ENCODE results near the gene ABHD16A.

Gene ABHD16A

DNA sequence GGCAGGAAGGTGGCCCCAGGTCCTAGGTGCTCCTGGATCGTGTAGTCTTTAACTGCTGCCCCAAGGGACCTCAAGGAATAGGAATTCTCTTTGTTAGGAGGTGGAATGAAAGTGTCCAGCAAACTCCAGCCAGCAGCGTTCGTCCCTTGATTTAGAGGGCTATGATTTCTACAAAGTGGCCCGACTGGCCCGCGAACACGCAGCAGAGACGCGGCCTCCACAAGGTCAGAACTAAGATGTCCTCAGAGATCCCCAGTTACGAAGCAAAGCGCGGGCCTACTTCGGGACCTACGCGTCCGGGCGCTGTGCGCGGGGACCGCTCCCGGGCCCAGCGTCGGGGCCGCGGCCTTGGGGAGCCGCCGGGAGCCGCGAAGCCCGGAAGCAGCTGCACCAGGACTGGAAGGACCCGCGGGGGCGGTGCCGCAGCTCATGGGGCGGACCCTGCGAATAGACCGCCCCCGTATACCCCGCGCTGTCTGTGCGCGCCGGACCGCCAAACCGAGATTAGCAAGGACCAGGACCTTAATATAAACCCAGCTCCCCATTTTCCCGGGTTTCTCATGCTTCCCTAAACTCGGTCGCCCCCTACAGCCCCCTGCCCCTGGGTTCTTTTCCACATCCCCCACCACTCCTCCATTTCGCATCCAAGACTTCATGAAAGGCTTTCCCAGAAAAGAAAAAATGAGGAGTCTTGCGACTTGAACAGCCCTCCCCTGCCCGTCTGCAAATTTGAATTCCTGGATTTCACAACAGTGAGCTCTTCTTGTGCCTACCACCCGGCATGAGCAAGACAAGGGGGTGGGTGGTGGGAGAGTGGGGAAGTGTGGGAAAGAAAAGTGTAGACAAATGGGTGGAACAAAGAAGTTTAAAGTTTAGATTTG is 42.5 kb downstream of the ABHD16A start, which contains the start of gene C6orf47:
Gene C6orf47 (minus strand): TSS at position 398 of the 881 bp plus-strand sequence. CDS start 831 bp downstream, outside the sequence.
- peak; percentile 71 for DNase-seq

DNA sequence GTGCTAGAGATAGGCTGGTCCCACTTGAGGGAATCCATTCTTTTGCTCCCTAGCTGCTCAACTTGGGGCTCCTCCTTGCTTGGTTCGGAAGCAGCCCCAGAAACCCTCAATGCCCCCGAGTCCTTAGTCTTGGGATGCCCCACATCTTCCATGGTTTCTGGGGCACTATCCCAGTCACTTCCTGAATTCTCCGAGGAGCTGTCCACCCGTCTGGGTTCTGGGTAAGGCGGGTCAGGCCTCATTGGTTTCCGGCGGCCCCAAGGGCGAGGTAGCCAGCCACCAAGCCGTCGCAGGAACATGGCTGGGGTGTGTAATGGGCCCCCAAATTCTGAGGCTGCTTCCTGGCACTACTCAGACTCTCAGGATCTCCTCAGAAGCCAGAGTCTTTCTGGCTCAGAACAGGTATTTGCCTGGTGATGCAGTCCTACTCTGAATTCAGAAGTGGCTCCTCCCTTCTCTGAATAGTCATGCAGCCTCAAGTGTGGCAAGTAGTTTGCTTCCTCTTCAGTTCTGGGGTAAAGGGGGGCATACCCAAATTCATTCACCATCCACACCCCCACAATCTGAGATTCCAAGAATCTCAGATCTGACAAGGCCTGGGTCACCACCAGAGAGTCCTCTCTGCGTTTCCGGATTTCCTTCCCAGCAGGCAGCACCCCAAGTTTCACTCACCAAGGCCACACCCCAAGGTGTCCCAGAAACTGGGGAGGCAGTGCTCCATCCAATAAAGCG is 43.3 kb downstream of the ABHD16A start:
- DNase-seq: peak in 1 of 2 donors; percentile 18

DNA sequence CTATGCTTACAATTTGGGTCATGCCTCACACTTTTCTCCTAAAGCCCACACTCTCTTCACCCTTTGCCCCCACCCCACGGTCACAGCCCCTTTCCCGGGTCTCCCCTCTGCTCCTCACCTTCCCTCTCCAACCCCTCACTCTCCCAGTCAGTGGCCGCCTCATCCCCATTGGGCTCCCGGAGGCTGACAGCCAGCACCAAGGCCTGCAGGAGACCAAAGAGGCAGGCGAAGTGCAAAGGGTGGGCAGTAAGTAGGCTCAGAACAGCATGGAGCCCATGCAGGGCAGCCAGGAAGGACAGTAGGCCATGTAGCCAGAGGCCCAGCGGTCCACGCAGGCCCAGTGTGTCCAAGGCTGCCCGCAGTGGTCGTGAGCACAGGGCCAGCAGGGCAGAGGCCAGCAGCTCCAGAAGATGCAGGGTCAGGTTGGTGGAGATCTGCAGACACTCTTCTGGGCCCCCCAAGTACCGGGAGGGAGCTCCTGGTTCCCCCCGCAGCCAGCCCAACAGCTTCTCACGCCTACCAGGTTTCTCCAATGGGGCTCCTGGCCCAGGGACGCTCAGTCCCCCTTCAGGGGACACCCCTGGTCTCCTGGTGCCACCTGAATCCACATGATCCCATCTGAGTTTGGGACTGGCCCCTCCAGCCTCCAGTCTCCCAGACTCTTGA is 44.0 kb downstream of the ABHD16A start:
- no peak for DNase-seq

DNA sequence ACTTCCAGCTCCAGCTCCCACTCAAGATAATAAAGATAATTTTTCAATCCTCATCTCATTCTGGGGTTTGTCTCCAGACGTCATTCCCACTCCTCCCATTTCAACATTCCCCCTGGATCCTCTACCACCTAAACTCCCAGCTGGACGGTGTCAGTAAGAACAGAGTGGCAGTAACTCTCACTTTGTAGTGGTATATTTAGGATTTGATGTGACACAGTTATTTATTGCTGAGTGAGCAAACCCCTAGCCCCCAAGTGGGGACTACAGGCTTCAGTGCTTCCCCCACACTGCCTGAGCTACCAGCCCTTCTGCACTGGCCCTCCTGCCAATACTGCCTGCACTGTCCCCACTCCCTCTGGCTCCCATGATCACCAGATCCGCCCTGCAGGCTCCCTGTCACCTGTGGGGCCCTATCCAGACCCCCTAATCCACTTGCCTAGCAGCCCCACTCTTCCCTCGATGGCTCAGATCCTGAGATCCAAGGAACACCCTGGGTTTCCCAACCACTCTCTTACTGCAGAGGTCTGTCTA is 44.9 kb downstream of the ABHD16A start:
- no peak for DNase-seq

DNA sequence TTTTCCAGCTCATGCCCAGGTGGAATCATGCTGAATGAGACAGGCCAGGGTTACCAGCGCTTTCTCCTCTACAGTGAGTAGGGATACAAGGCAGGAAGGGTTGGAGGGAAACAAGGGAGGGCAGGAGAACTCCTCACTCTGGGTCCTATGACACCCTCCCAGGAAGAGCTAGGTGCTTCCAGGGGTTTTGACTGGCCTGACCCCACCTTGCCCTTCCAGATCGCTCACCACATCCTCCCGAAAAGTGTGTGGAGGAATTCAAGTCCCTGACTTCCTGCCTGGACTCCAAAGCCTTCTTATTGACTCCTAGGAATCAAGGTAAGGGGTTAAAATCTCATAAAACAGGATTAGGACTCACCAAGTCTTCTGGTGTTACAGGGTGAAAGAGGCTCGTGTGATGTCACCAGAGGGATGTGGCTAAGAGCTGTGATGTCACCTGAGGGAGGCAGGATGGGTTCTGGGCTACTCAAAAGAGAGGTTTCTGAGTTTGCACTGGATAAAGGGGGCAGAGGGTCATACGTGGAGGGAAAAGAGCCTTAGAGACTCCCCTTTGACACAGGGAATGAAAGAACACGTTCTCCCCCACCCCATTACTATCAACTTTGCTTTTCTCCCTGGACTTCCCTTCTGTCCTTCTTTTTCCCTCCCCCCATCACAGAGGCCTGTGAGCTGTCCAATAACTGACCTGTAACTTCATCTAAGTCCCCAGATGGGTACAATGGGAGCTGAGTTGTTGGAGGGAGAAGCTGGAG is 45.5 kb downstream of the ABHD16A start:
- no peak for DNase-seq

DNA sequence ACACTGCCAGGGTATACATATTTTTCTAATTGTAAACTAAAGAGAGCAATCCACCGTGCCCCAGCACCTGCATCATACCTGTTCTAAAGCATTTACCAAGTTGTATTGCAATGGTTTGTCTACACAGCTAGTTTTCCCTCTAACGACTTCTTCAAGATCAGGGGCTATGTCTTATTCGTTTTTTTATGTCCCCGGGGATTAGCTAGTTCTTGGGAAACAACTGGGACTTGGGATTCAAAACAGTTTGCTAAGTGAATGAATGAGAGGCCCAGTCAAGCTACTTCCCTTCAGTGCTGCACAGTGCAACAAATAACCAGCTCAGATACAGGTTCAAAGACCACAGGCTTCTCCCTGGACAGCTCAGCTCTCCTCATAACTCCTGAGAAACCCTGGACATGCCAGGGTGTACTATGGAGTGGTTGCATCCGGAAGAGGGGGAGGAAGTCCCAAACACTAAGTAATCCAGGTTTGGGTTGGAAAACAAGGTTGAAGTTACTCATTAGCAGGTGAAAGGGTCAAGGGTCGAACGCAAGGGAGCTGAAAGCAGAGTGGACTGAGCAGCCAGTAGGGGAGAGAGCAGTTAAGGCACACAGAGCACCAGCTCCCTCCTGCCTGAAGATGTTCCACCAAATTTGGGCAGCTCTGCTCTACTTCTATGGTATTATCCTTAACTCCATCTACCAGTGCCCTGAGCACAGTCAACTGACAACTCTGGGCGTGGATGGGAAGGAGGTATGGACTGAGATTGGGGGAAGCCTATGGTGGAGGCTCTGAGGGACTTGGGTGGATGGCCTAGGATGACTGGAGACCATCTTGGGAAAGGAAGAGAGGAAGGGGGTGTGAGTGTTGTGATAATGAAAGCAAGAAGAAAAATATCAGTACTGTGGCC is 47.5 kb downstream of the ABHD16A start, which contains the start of gene APOM:
Gene APOM (plus strand): TSS at position 546 of the 889 bp plus-strand sequence. CDS start 73 bp downstream, at position 619.
- no peak for DNase-seq

DNA sequence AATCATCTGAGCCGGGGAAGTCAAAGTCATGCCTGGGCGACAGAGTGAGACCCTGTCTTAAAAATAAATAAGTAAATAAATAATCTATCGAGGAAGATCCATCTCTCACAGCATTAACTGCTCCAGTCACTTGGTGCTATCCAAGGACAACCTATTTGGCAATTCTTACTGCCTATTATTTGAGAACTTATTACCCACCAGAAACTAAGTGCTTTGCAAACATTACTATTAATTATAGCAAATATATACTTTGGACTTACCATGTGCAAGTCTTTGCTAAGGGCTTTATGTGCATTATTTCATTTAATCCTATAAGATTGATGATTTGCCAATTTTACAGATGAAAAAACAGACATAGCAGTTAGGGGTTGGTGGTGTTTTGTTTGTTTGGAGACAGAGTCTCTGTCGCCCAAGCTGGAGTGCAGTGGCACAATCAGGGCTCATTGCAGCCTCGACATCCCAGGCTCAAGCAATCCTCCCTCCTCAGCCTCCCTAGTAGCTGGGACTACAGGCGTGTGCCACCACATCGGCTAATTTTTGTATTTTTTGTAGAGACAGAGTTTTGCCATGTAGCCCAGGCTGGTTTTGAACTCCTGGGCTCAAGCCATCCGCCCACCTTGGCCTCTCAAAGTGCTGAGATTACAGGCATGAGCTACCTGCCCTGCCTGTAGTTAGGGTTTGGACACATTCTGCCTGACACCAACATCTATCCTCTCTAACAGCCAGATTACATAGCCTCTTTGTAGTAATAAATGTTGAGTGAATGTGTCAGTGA is 48.4 kb downstream of the ABHD16A start:
- no peak for DNase-seq

DNA sequence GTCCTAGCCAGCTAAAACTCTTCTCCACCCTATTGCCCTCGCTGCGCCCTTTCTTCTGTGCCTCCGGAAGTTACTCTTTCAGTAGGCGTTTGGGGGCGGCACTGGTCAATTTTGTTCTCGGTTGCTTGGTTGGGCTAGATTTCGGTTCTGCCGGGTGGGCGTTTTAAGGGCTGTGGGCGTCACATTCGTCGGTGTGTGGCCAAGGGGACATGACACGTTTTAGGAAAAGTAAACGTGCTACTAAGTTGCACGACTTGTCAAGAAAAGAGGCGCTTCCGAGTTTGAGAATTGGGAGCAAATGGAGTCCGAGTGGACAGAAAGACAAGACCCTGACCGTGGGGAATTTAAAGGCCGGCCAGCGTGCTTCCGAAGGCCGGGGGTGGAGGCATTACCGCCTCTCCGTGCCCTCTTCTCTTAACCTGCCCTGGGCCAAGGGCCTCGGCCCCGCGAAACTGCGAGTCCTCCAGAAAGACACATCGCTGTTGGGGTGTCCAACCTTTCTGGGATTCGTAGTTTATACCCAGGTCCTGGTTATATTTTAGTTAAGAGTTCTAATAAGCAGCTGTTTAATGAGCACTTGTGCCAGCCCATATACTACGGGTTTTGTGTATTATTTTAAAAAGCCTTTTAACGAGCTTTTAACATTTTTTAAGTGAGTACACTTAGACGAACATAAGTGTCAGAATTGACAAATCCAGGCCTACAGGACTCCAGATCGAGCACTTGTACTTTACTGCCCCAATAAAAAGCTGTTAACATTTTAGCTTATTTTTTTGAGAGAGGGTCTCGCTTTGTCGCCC is 50.0 kb downstream of the ABHD16A start:
- DNase-seq: peak in 1 of 2 donors; percentile 22

DNA sequence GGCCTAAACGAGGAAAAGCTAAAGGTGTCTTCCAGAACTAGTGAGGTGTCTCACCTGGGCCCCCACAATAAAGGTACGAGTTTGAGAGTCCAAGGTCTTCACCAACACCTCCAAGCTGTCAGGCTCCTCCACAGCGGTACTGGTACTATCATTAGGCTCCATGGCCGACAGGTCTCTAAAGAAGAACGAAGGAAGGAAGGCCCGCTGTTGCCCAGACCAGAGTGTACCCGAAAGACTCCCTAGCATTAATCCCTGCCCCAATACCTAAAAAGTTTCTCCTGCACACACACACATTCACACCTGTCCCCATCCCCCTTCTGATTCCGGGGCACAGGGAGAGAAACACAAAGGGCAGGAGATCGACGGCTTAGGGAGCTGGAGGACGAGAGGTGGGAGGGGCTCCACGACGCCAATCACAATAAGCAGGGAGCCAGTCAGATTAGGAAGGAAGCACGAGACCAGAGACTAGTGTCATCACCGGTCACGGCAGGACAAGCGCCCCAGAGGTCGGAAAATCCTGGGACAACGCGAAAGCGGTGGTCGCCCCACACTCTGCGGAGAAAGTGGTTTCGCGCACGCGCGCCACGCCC is 51.4 kb downstream of the ABHD16A start:
- DNase-seq: no peak

DNA sequence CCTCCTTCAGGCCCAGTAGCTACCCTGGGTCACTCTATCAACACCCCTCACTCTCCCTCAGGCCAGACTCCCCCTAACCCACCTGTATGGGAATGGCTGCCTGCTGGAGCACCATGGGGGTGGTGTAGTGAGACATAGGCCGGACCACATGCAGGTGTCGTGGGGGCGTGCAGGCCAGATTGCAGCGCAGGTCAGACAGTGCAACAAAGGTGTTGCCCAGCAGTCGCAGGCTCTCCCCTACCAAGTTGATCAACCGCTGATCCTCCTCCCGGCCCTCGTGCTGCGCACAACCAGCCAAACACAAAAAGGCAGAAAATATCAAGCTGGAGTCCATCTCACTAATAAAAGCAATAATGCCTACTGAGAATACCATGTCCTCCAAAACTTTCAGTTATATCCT is 57.8 kb downstream of the ABHD16A start:
- no peak for DNase-seq

DNA sequence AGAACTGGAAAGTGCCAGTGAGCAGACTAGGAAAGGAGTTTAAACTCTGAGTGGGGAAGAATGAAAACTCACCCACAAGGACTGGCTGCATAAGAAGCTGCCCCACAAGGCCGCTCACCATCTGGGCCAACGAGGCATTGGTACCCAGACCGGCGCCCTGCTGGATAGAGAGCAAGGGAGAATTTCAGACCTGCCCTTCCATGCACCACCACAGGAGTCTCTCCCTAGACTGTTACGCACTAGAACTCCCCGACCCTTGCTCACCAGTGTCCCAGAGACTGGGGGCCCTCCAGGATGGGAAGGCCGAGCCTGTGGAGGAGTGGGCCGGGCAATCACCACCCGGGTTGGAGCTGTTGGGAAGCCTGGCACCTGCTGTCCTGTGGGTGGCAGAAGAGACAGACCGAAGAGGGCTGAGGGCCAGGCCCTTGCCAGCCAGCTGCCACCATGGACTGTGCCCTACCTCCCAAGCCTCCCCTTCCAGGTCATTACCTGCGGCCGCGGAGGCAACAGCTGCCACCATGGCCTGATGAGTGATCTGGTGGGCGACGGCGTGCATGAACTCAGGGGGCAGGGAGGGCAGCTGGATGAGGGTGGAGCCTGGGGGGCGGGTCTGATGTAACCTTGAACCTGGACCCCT is 59.2 kb downstream of the ABHD16A start:
- no peak for DNase-seq

DNA sequence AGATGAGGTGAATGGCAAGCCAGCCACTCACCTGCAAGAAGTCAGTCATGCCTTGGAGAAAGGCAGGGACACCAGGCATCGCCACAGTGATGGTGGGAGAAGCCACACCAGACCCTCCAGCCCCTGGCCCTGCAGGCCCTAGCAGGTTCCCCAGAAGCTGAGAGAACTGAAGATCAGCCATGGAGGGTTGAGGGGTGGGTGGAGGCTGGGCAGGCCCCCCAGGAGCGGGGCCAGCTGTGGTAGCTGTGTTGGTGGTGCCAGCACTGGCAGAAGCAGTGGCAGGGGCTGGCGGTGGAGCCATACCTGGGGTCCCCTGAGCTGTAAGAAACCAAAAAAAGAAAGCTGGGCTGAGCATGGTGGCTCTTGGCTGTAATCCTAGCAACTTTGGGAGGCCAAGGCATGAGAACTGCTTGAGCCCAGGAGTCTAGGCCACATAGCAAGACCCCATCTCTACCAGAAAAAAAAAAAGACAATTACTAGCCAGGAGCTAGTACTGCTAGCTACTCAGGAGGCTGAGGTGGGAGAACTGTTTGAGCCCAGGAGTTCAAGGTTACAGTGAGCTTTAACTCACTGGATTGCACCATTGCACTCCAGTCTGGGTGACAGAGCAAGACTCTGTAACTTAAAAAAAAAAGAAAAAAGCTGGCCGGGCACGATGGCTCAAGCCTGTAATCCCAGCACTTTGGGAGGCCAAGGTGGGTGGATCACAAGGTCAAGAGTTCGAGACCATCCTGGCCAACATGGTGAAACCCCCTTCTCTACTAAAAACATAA is 60.1 kb downstream of the ABHD16A start:
- DNase-seq: no peak

DNA sequence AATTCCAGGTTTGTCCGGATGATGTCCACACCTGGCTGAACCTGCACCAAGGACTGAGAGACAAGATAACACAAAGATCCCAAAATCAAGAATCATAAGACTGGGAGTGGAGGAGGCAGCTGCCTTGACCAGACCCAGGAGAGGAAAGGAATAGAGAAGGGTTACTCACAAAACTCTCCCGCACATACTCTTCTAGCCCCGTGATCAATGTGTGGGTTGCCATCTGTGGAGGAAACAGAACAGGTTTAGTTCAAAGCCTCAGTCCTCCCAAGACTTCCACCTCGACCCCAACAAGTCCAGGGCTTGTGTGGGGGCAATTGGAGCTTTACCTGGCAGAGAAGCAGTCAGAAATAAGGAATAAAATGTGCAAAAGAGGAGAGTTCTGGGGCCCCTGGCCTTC is 61.8 kb downstream of the ABHD16A start:
- DNase-seq: no peak

DNA sequence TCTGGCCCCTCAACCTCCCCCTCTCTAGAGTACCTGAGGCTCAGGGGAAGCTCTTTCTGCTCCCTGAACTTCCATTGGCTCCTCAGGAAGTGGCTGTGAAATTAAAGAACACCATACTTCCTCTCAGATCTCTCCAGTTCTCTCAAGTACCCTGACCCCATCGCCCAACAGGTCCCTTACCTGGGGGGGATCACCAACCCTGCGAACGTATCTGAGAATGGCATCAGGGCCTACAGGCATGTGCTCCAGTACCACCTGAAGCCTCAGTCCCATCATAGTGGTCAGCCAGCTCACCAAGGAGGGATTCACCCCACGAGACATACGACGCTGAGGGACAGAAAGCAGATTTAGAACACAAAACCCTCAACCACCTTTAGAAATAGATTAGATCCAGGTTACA is 62.5 kb downstream of the ABHD16A start:
- no peak for DNase-seq

DNA sequence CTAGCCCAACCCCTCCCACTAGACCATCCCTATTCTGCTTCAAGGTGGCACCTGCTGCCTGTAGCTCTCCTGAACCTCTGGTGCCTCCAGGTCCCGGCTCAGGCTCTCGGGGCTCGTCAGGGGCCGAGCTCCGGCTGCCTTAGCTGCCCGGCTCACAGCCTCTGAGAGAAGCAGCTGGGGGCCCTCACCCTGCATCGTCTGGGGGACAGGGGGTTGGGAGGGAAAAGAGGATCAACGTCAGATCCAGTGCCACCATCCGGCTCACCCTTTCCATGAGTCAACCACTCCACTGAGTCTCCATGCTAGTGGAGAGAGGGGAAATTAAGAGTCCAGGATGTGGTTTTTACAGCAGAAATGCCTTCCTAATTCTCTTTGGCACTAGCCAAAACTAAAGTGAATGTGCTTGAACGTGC is 63.7 kb downstream of the ABHD16A start:
- no peak for DNase-seq

DNA sequence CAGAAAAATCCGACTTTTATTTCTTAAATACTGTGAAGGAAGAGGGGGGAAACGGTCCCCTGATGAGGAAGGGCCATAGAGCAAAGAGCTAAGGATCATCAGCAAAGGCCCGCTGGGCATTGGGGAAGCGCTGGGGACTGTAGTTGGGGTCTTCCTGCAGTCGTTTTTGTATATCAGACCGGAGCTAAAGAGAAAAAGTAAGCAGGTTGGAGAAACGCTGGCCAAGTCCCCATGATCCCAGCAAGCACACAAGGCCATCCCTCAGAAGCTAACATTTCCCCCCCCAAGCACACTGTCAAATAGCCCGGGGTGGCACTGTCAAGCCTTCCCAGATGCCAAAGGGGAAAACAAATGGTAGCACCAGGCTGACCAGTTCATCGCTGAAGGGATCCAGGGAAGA is 64.1 kb downstream of the ABHD16A start:
- DNase-seq: no peak

All from stimulated activated CD4-positive, alpha-beta T cell treated with anti-CD3 and anti-CD28 coated beads, Interleukin-2, amount 100 ng/mL, for 48 hours (primary cell).